GM06990 (cell line): Measurements from ENCODE around the gene WBP2.

Experiments
- DNase-seq: peaks from one replicate; pipeline ENCODE4 v3.0.0-alpha.2; 2011; ENCODE audit not compliant: insufficient read length; ENCODE audit errors: extremely low read depth
- H3K27me3 ChIP-seq: replicated peaks from 2 replicates; pipeline ENCODE4 v1.6.0; 2011; ENCODE audit warnings: low read length; ENCODE audit not compliant: control insufficient read depth, insufficient read depth
- H3K36me3 ChIP-seq: 2 replicates; pipeline ENCODE4 v1.5.1; 2011; ENCODE audit warnings: low read length; ENCODE audit not compliant: control insufficient read depth, insufficient read depth
- H3K4me3 ChIP-seq: replicated peaks from 2 replicates; pipeline ENCODE4 v1.5.1; 2011; ENCODE audit warnings: low read depth, mild to moderate bottlenecking, control low read depth, low read length
- TF ChIP-seq, protein P1 (sequence below): IDR thresholded peaks from 2 replicates; pipeline ENCODE4 v1.5.1; 2011; ENCODE audit warnings: low read length, control low read depth, mild to moderate bottlenecking, inconsistent platforms; ENCODE audit not compliant: insufficient read depth, poor library complexity, severe bottlenecking

The WBP2 gene

GRCh38 chr17:75799402-75799801 lies 55.7 kb downstream of the WBP2 start:
- TF ChIP-seq, protein P1, sequence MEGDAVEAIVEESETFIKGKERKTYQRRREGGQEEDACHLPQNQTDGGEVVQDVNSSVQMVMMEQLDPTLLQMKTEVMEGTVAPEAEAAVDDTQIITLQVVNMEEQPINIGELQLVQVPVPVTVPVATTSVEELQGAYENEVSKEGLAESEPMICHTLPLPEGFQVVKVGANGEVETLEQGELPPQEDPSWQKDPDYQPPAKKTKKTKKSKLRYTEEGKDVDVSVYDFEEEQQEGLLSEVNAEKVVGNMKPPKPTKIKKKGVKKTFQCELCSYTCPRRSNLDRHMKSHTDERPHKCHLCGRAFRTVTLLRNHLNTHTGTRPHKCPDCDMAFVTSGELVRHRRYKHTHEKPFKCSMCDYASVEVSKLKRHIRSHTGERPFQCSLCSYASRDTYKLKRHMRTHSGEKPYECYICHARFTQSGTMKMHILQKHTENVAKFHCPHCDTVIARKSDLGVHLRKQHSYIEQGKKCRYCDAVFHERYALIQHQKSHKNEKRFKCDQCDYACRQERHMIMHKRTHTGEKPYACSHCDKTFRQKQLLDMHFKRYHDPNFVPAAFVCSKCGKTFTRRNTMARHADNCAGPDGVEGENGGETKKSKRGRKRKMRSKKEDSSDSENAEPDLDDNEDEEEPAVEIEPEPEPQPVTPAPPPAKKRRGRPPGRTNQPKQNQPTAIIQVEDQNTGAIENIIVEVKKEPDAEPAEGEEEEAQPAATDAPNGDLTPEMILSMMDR: peak; percentile 7
- Histone ChIP-seq H3K36me3 (peaks cover 4% of the 10 kb centered on the region), H3K27me3 (no peaks in the 10 kb centered on the region), H3K4me3 (no peak overlapping the region)
- no peak for DNase-seq

- H3K27me3 ChIP-seq: no peaks in the 10 kb centered on the region
- TF ChIP-seq, protein P1: no peak
- no peak overlapping the region for H3K4me3 ChIP-seq
- peaks cover 7% of the 10 kb centered on the region for H3K36me3 ChIP-seq
- no peak for DNase-seq
Observed at GRCh38 chr17:75795820-75796607, 59.1 kb downstream of the WBP2 start.
